HepG2 (cell line): ENCODE results near the gene NAGK. TPM values are rescaled to one million over a fixed set of nuclear protein-coding genes. Genes with fewer than 3 reads are reported as not detected.

ENCODE experiments used
- ATAC-seq: fragments of 200-7000 bp; cut with Tn5 transposase; 3 replicates; pipeline ENCODE4 v1.9.1; 2020; ENCODE audit warnings: mild to moderate bottlenecking, moderate library complexity
- BruUV-seq: library from RNA; stranded (reverse); fragments of 400-500 nt; replicated peaks from 2 replicates; lab custom pipeline; 2021; lab: Mats Ljungman, UMichigan
- CTCF ChIA-PET: fragments of 300-600 bp; formaldehyde crosslinking; extraction: SDS; loops from one replicate; lab custom pipeline; 2021; ENCODE audit warnings: low total read pairs, inconsistent platforms, low intra/inter-chr PET ratio; lab: Yijun Ruan, JAX
- POLR2A ChIA-PET: fragments of 350-600 bp; sonication (Branson Sonifier 250); formaldehyde crosslinking; loops from one replicate; lab custom pipeline; 2020; ENCODE audit warnings: antibody characterized with exemption, inconsistent platforms; lab: Yijun Ruan, JAX
- DNase-seq: peaks from one replicate; pipeline ENCODE4 v3.0.0-alpha.2; 2015; ENCODE audit warnings: low spot score
- FAIRE-seq: peaks from 3 replicates; lab custom pipeline; 2011; peaks lifted over from hg19 to GRCh38; lab: Jason Lieb, UNC
- H2AFZ ChIP-seq: one replicate; pipeline ENCODE4 v1.6.1; 2011; ENCODE audit warnings: low read length, inconsistent platforms
- H3K27ac ChIP-seq: fragments of 300-600 bp; 3 replicates; pipeline ENCODE4 v1.8.0; 2011; ENCODE audit warnings: mixed run types, mild to moderate bottlenecking, mixed read lengths, low read length, inconsistent platforms; ENCODE audit not compliant: insufficient read depth; ENCODE audit errors: extremely low read length
- H3K27me3 ChIP-seq, 2 experiments: fragments of 200-600 bp in 1 of 2; 2 replicates in 1 of 2; 3 replicates in 1 of 2; pipeline versions ENCODE4 v1.6.0 to v1.8.0; 2011; ENCODE audit warnings: low read length in 2 of 2, mild to moderate bottlenecking in 2 of 2, moderate library complexity in 2 of 2, inconsistent platforms in 1 of 2; ENCODE audit not compliant: insufficient read depth in 2 of 2, control insufficient read depth in 1 of 2
- H3K36me3 ChIP-seq, 2 experiments: fragments of 200-600 bp in 1 of 2; replicated peaks in 1 of 2; 2 replicates in 1 of 2; 3 replicates in 1 of 2; pipeline versions ENCODE4 v1.5.1 to v1.8.0; 2011; ENCODE audit warnings: low read length in 2 of 2, inconsistent platforms in 1 of 2; ENCODE audit not compliant: insufficient read depth in 2 of 2, control insufficient read depth in 1 of 2
- H3K4me1 ChIP-seq: 2 replicates; pipeline ENCODE4 v1.5.1; 2012; ENCODE audit warnings: low read length, inconsistent platforms; ENCODE audit not compliant: insufficient read depth
- H3K4me2 ChIP-seq: 2 replicates; pipeline ENCODE4 v1.6.0; 2011; ENCODE audit warnings: low read depth, low read length, inconsistent platforms
- H3K4me3 ChIP-seq, 3 experiments: fragments of 200-600 bp in 1 of 3; sonication (generic), shearing (Covaris generic) in 1 of 3; replicated peaks in 1 of 3; 2 replicates each; pipeline ENCODE4 v1.5.1; 2011 to 2016; ENCODE audit warnings: low read length in 3 of 3, inconsistent platforms in 2 of 3, low read depth in 2 of 3, mild to moderate bottlenecking in 2 of 3, control low read depth in 1 of 3, mixed read lengths in 1 of 3; ENCODE audit not compliant: insufficient read depth in 1 of 3
- H3K79me2 ChIP-seq: one replicate; pipeline ENCODE4 v1.6.1; 2011; ENCODE audit warnings: low read length, inconsistent platforms; ENCODE audit not compliant: insufficient read depth
- H3K9ac ChIP-seq: 2 replicates; pipeline ENCODE4 v1.6.0; 2011; ENCODE audit warnings: mild to moderate bottlenecking, low read depth, low read length, inconsistent platforms; ENCODE audit not compliant: insufficient read depth
- H3K9me3 ChIP-seq: 2 replicates; pipeline ENCODE4 v1.5.1; 2012; ENCODE audit warnings: mild to moderate bottlenecking, low read length
- H4K20me1 ChIP-seq: 2 replicates; pipeline ENCODE4 v1.6.0; 2011; ENCODE audit warnings: inconsistent platforms, mild to moderate bottlenecking, low read length, moderate library complexity; ENCODE audit not compliant: insufficient read depth
- AKNA ChIP-seq: sonication (generic); formaldehyde crosslinking; IDR thresholded peaks from 2 replicates; pipeline ENCODE4 v1.4.0; 2020; ENCODE audit warnings: missing genetic modification reagents, borderline replicate concordance
- GFI1 ChIP-seq: sonication (generic); formaldehyde crosslinking; IDR thresholded peaks from 2 replicates; pipeline ENCODE4 v1.5.0; 2020; ENCODE audit warnings: missing genetic modification reagents, mild to moderate bottlenecking, borderline replicate concordance
- HNF4A ChIP-seq: sonication (generic); formaldehyde crosslinking; IDR thresholded peaks from 2 replicates; pipeline ENCODE4 v1.4.0; 2020; ENCODE audit warnings: missing genetic modification reagents
- HNF4G ChIP-seq, 2 experiments: sonication (generic) in 1 of 2; formaldehyde crosslinking in 1 of 2; IDR thresholded peaks; 2 replicates each; pipeline versions ENCODE4 v1.4.0 to v1.6.1; 2011 to 2020; ENCODE audit warnings: borderline replicate concordance in 2 of 2, low read depth in 2 of 2, mild to moderate bottlenecking in 2 of 2, low read length in 1 of 2, missing genetic modification reagents in 1 of 2, moderate library complexity in 1 of 2
- KDM1A ChIP-seq: IDR thresholded peaks from 2 replicates; pipeline ENCODE4 v1.6.1; 2016; ENCODE audit warnings: missing compliant biosample characterization
- LCORL ChIP-seq, 2 experiments: fragments of 450-650 bp in 1 of 2; sonication (generic) in 1 of 2; formaldehyde crosslinking in 1 of 2; IDR thresholded peaks; 2 replicates each; pipeline versions ENCODE4 v1.5.0 to v1.6.1; 2017 to 2020; ENCODE audit warnings: antibody characterized with exemption in 1 of 2, missing genetic modification reagents in 1 of 2
- NONO ChIP-seq, 2 experiments: fragments of 450-650 bp in 1 of 2; sonication (generic) in 1 of 2; formaldehyde crosslinking in 1 of 2; IDR thresholded peaks in 1 of 2; conservative IDR thresholded peaks in 1 of 2; 2 replicates each; pipeline versions ENCODE4 v1.6.1 to v1.8.0; 2017 to 2022; ENCODE audit warnings: mild to moderate bottlenecking in 1 of 2, missing genetic modification reagents in 1 of 2, moderate library complexity in 1 of 2
- SAP130 ChIP-seq: IDR thresholded peaks from 2 replicates; pipeline ENCODE4 v1.6.1; 2016; ENCODE audit warnings: low read depth
- TRAFD1 ChIP-seq: sonication (generic); formaldehyde crosslinking; IDR thresholded peaks from 2 replicates; pipeline ENCODE4 v1.5.1; 2020; ENCODE audit warnings: missing genetic modification reagents, mild to moderate bottlenecking, borderline replicate concordance
- ZBTB8A ChIP-seq: sonication (generic); formaldehyde crosslinking; IDR thresholded peaks from 2 replicates; pipeline ENCODE4 v1.4.0; 2020; ENCODE audit warnings: mild to moderate bottlenecking, low read depth, missing genetic modification reagents, borderline replicate concordance
- ZMYM4 ChIP-seq: sonication (generic); formaldehyde crosslinking; IDR thresholded peaks from 2 replicates; pipeline ENCODE4 v1.8.1; 2023; ENCODE audit warnings: mild to moderate bottlenecking, missing genetic modification reagents
- ZNF207 ChIP-seq: fragments of 450-650 bp; IDR thresholded peaks from 2 replicates; pipeline ENCODE4 v1.6.1; 2016; ENCODE audit warnings: antibody characterized with exemption, borderline replicate concordance
- ZNF550 ChIP-seq: sonication (generic); formaldehyde crosslinking; IDR thresholded peaks from 2 replicates; pipeline ENCODE4 v1.4.0; 2020; ENCODE audit warnings: mild to moderate bottlenecking, missing genetic modification reagents, borderline replicate concordance
- ZNF629 ChIP-seq: sonication (generic); formaldehyde crosslinking; conservative IDR thresholded peaks from 2 replicates; pipeline ENCODE4 v1.5.0; 2020; ENCODE audit warnings: missing genetic modification reagents
- WGBS: methylation state at CpG from one replicate; pipeline ENCODE4 v1.1.6; 2017; ENCODE audit warnings: low lambda C conversion rate; 5-methylcytosine and 5-hydroxymethylcytosine counted together
- in situ Hi-C: cut with HindIII; loops from 2 replicates; pipeline ENCODE4 v1.10.0; 2017; ENCODE audit warnings: low pct_unique_long_range_greater_than_20kb; ENCODE audit not compliant: extremely low pct_ligation_motif_present
- intact Hi-C: fragments of 100-400 bp; cut with micrococcal nuclease; formaldehyde crosslinking; loops from one replicate; pipeline ENCODE4 v1.10.0; 2022; ENCODE audit not compliant: unreplicated experiment
- polyA plus RNA-seq, 8 experiments: library from polyadenylated mRNA; depleted of rRNA in 3 of 8; stranded (reverse) in 7 of 8; unstranded in 1 of 8; fragments of >200 nt; fragmentation: Illumina TruSeq in 4 of 8; extraction: Trizol in 4 of 8; gene quantifications; 2 replicates each; pipeline versions ENCODE4 v1.2.1 to v1.2.3, GENCODE V29; 2011 to 2016; ENCODE audit warnings: low read depth in 4 of 8, missing spikeins in 1 of 8, mixed read lengths in 1 of 8; ENCODE audit not compliant: insufficient read depth in 1 of 8
- total RNA-seq, 5 experiments: library from RNA; depleted of rRNA; stranded (reverse); fragments of >200 nt; fragmentation: Illumina TruSeq; extraction: Trizol; gene quantifications; 2 replicates each; pipeline ENCODE4 v1.2.3, GENCODE V29; 2016; ENCODE audit warnings: low read depth in 1 of 5
- TF ChIP-seq, protein P1 (sequence below): sonication (generic); formaldehyde crosslinking; IDR thresholded peaks from 2 replicates; pipeline ENCODE4 v1.4.0; 2020; ENCODE audit warnings: mild to moderate bottlenecking, low read depth, missing genetic modification reagents

The NAGK gene
- total and polyA plus RNA-seq, 2 of the 13 experiments (the other 11 are each of a cell fraction or from before 2014, with no cell fraction given) = 24.4 to 35.2 TPM

GRCh38 chr2:71121479-71121878 is 53.0 kb downstream of the NAGK start:
- peaks cover 27 to 61% of the 10 kb centered on the region in 2 experiments for H3K36me3 ChIP-seq
- peaks cover 8% of the 10 kb centered on the region; the same call in 1 of the 2 replicates for H4K20me1 ChIP-seq
- peak overlapping the region; percentile 43 for H3K27ac ChIP-seq
- in situ Hi-C loops (no loop called here), intact Hi-C loops (loop anchor here (1.0 kb wide), 1 partner anchor 9 kb away; the partner anchor contains the start of genes MCEE and MPHOSPH10)
- DNase-seq (peak; percentile 78), ATAC-seq (peak; percentile 68), FAIRE-seq (peak; percentile 56)
- no peak overlapping the region for H3K4me3 ChIP-seq
- peaks cover 41% of the 10 kb centered on the region for H3K4me1 ChIP-seq
- H2AFZ ChIP-seq = no peak overlapping the region
- H3K79me2 ChIP-seq = peaks cover 22% of the 10 kb centered on the region
- POLR2A ChIA-PET = interaction anchor here (1.2 to 1.4 kb wide), 3 partner anchors 8 to 11 kb away, joined by 3 to 6 read pairs (median 3); partner anchors contain the start of gene MCEE
- CTCF ChIA-PET = no interaction called here
- H3K9ac ChIP-seq = no peak overlapping the region
- WGBS = 86% methylated on average over 1 of the region's 1 CpG
- no peaks in the 10 kb centered on the region for H3K27me3 ChIP-seq
- no TSS peak for BruUV-seq
- peak overlapping the region; percentile 30 for H3K4me2 ChIP-seq
- H3K9me3 ChIP-seq = peaks cover 7% of the 10 kb centered on the region
- TF ChIP-seq AKNA (CRISPR knock-in tag) = no peak
- TF ChIP-seq ZNF207 = no peak
- no peak for TF ChIP-seq NONO (IDR thresholded peaks at IDR 0.05)
- TF ChIP-seq NONO (CRISPR knock-in tag; conservative IDR thresholded peaks at IDR 0.05) = 0 out of 2 replicates have a peak, but pooled peaks have one; percentile 43
- TF ChIP-seq ZNF629 (CRISPR knock-in tag) = no peak
- no peak for TF ChIP-seq ZBTB8A (CRISPR knock-in tag)
- TF ChIP-seq ZNF550 (CRISPR knock-in tag) = no peak
- TF ChIP-seq SAP130 (CRISPR knock-in tag) = peak; percentile 15; the same call in 1 of the 2 replicates
- no peak for TF ChIP-seq KDM1A (CRISPR knock-in tag)
- 0 out of 2 replicates have a peak, but pooled peaks have one; percentile 28 for TF ChIP-seq ZMYM4 (CRISPR knock-in tag)
- TF ChIP-seq, protein P1, sequence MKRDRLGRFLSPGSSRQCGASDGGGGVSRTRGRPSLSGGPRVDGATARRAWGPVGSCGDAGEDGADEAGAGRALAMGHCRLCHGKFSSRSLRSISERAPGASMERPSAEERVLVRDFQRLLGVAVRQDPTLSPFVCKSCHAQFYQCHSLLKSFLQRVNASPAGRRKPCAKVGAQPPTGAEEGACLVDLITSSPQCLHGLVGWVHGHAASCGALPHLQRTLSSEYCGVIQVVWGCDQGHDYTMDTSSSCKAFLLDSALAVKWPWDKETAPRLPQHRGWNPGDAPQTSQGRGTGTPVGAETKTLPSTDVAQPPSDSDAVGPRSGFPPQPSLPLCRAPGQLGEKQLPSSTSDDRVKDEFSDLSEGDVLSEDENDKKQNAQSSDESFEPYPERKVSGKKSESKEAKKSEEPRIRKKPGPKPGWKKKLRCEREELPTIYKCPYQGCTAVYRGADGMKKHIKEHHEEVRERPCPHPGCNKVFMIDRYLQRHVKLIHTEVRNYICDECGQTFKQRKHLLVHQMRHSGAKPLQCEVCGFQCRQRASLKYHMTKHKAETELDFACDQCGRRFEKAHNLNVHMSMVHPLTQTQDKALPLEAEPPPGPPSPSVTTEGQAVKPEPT (CRISPR knock-in tag) = no peak
- TF ChIP-seq GFI1 (CRISPR knock-in tag) = peak; percentile 89
- peak; percentile 88 for TF ChIP-seq HNF4G (IDR thresholded peaks at IDR 0.05; ENCODE audit: borderline replicate concordance, low read depth, low read length)
- no peak for TF ChIP-seq HNF4G (CRISPR knock-in tag; IDR thresholded peaks at IDR 0.05; ENCODE audit: borderline replicate concordance, low read depth)
- TF ChIP-seq TRAFD1 (CRISPR knock-in tag) = no peak
- peak; percentile 70 for TF ChIP-seq HNF4A (CRISPR knock-in tag)
- TF ChIP-seq LCORL (IDR thresholded peaks at IDR 0.05) = no peak
- 0 out of 2 replicates have a peak, but pooled peaks have one; percentile 32 for TF ChIP-seq LCORL (CRISPR knock-in tag; IDR thresholded peaks at IDR 0.05)
